Gastroesophageal sphincter (tissue), 4 donors: ENCODE measurements around the gene B4GALT2. TPM values are rescaled to one million over a fixed set of nuclear protein-coding genes. Genes with fewer than 3 reads are reported as not detected.

ENCODE experiments used
- ATAC-seq: fragments of 150-250 bp; one replicate; pipeline ENCODE4 v1.9.1; 2016; ENCODE audit warnings: mild to moderate bottlenecking, moderate library complexity
- H3K27ac ChIP-seq, 4 donors: fragments of 200-600 bp; sonication (generic) in 3 of 4; 1 replicate in 3 of 4; 2 replicates in 1 of 4; pipeline ENCODE4 v1.5.1; 2016 to 2019
- H3K27me3 ChIP-seq: fragments of 200-600 bp; sonication (generic); one replicate; pipeline ENCODE4 v1.5.1; 2019
- H3K36me3 ChIP-seq, 2 donors: fragments of 200-600 bp; sonication (generic); one replicate each; pipeline ENCODE4 v1.5.1; 2019; ENCODE audit warnings: control low read depth in 1 of 2
- H3K4me1 ChIP-seq, 3 donors: fragments of 200-600 bp; sonication (generic); 1 replicate in 2 of 3; 2 replicates in 1 of 3; pipeline ENCODE4 v1.5.1; 2016 to 2019; ENCODE audit warnings: control low read depth in 2 of 3
- H3K4me3 ChIP-seq, 2 donors: fragments of 200-600 bp; sonication (generic); one replicate each; pipeline ENCODE4 v1.5.1; 2019; ENCODE audit warnings: mild to moderate bottlenecking in 1 of 2, moderate library complexity in 1 of 2
- H3K9me3 ChIP-seq, 3 donors: fragments of 200-600 bp; sonication (generic); one replicate each; pipeline ENCODE4 v1.5.1; 2017 to 2019; ENCODE audit warnings: control low read depth in 2 of 3
- EP300 ChIP-seq: sonication (generic); formaldehyde crosslinking; IDR thresholded peaks from one replicate; pipeline ENCODE4 v1.6.1; 2017; ENCODE audit warnings: antibody characterized with exemption, mild to moderate bottlenecking
- POLR2A ChIP-seq, 2 donors: fragments of 450-650 bp; IDR thresholded peaks; one replicate each; pipeline ENCODE4 v1.6.1; 2017; ENCODE audit warnings: antibody characterized with exemption in 2 of 2, mild to moderate bottlenecking in 2 of 2, moderate library complexity in 1 of 2
- POLR2AphosphoS5 ChIP-seq: sonication (generic); formaldehyde crosslinking; IDR thresholded peaks from one replicate; pipeline ENCODE4 v1.6.1; 2017; ENCODE audit warnings: antibody characterized with exemption
- WGBS, 2 donors: methylation state at CpG; one replicate each; pipeline ENCODE4 v1.1.5; 2018; ENCODE audit warnings: low coverage in 1 of 2; 5-methylcytosine and 5-hydroxymethylcytosine counted together
- total RNA-seq, 4 donors: library from RNA; depleted of rRNA; stranded (reverse); fragments of >200 nt; gene quantifications; one replicate each; pipeline ENCODE4 v1.1.0, GENCODE V29; 2016
- TF ChIP-seq, protein P1 (sequence below), 4 experiments: fragments of 200-600 bp in 2 of 4; fragments of 450-650 bp in 2 of 4; sonication (generic) in 1 of 4; IDR thresholded peaks; one replicate each; pipeline ENCODE4 v1.5.1; 2017 to 2019; ENCODE audit warnings: antibody characterized with exemption in 4 of 4, mild to moderate bottlenecking in 2 of 4, moderate library complexity in 2 of 4

B4GALT2 gene
- total RNA-seq, 4 donors from 2014 or later = 34.4 to 129 (median 37.6) TPM

GRCh38 chr1:43956234-43956633 lies 22.8 kb upstream of the B4GALT2 start:
- ATAC-seq = no peak
- Histone ChIP-seq H3K27ac (no peak overlapping the region), H3K4me3 (no peak overlapping the region), H3K9me3 (no peaks in the 10 kb centered on the region), H3K4me1 (peaks cover 0 to 3% (median 0%) of the 10 kb centered on the region in 3 donors), H3K27me3 (no peaks in the 10 kb centered on the region), H3K36me3 (peaks cover 0 to 55% of the 10 kb centered on the region in 2 donors)
- WGBS, 2 donors = 95 to 97% methylated on average over 4 to 6 of the region's 8 CpGs
- TF ChIP-seq, protein P1, sequence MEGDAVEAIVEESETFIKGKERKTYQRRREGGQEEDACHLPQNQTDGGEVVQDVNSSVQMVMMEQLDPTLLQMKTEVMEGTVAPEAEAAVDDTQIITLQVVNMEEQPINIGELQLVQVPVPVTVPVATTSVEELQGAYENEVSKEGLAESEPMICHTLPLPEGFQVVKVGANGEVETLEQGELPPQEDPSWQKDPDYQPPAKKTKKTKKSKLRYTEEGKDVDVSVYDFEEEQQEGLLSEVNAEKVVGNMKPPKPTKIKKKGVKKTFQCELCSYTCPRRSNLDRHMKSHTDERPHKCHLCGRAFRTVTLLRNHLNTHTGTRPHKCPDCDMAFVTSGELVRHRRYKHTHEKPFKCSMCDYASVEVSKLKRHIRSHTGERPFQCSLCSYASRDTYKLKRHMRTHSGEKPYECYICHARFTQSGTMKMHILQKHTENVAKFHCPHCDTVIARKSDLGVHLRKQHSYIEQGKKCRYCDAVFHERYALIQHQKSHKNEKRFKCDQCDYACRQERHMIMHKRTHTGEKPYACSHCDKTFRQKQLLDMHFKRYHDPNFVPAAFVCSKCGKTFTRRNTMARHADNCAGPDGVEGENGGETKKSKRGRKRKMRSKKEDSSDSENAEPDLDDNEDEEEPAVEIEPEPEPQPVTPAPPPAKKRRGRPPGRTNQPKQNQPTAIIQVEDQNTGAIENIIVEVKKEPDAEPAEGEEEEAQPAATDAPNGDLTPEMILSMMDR (IDR thresholded peaks at IDR 0.05) = no peak
- TF ChIP-seq POLR2AphosphoS5 (no peak), EP300 (no peak), POLR2A (IDR thresholded peaks at IDR 0.05) (no peak)

- Histone ChIP-seq H3K9me3 (no peaks in the 10 kb centered on the region), H3K36me3 (peaks cover 0 to 66% of the 10 kb centered on the region in 2 donors), H3K27ac (no peak overlapping the region), H3K4me3 (no peak overlapping the region), H3K4me1 (no peaks in the 10 kb centered on the region), H3K27me3 (no peaks in the 10 kb centered on the region)
- TF ChIP-seq, protein P1 (IDR thresholded peaks at IDR 0.05) = no peak
- TF ChIP-seq EP300 = no peak
- no peak for TF ChIP-seq POLR2AphosphoS5
- TF ChIP-seq POLR2A (IDR thresholded peaks at IDR 0.05) = no peak
- no peak for ATAC-seq
- 85 to 89% methylated on average over 3 to 5 of the region's 7 CpGs for WGBS, 2 donors
These were observed 21.5 kb upstream of the B4GALT2 start for GRCh38 chr1:43957407-43958040.

DNA sequence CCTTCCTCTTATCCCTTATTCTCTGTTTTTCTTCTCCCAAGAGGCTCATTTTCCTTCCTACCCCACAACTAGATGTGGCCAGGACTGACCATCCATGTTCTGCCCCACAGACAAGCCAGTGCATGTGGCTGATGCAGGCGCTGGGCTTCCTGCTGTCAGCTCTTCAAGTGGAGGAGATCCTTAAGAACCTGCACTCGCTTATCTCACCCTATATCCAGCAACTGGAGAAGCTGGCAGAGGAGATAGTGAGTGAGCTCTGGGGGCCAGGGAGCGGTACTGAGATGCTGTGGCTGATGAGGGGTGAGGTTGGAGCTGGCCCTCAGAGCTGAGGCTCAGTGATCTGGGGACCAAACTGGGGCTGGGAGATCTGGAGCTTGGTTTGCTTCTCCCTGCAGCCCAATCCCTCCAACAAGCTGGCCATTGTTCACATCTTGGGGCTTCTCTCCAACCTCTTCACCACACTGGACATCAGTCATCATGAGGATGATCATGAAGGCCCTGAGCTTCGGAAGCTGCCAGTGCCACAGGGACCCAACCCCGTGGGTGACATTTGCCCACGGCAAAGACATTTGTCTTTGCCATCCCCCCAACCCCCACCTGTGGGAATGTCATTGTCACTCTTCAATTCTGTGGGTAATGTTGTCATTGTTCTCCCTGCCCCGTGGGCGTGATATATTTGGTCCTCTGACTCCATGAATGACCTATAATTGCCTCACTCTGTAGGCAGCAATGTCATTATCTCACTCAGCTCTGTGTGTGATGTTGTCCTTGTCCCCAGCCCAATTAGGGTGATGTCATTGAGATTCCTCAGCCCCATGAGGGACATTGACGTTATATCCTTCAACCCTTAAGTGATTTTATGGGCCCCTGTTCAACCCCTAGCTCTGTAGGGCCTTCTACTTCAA lies 20.4 kb upstream of the B4GALT2 start:
- ATAC-seq = no peak
- no peaks in the 10 kb centered on the region for H3K4me1 ChIP-seq

DNA sequence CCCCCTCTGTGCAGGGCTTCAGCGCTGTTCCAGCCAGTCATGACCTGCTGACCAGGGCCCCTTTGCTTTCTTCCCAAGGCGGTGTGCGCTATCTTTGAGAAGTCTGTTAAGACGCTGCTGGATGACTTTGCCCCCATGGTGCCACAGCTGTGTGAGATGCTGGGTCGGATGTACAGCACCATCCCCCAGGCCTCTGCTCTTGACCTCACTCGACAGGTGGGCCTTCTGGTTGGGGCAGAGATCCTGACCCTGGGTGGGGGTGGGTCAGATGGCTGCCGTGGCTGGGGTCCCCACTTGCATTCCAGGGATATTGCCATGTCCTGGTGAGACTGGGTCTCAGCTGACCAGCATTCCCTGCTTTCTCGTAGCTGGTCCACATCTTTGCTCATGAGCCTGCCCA lies 18.2 kb upstream of the B4GALT2 start:
- Histone ChIP-seq H3K36me3 (peaks cover 0 to 99% of the 10 kb centered on the region in 2 donors), H3K4me1 (no peaks in the 10 kb centered on the region), H3K27ac (no peak overlapping the region), H3K4me3 (no peak overlapping the region), H3K27me3 (no peaks in the 10 kb centered on the region), H3K9me3 (no peaks in the 10 kb centered on the region)
- TF ChIP-seq EP300 = no peak
- no peak for TF ChIP-seq POLR2AphosphoS5
- WGBS, 2 donors = 86% methylated on average over 8 of the region's 8 CpGs; no CpG with 5 or more reads in 1 of the 2 donors
- no peak for ATAC-seq

More for the DNA sequence above, 20.4 kb upstream of the B4GALT2 start:
- no peak overlapping the region for H3K27ac ChIP-seq
- H3K36me3 ChIP-seq = peaks cover 0 to 77% of the 10 kb centered on the region in 2 donors
- no peaks in the 10 kb centered on the region for H3K9me3 ChIP-seq
- no peak for TF ChIP-seq EP300
- no peak for TF ChIP-seq POLR2AphosphoS5
- TF ChIP-seq, protein P1 (IDR thresholded peaks at IDR 0.05) = no peak
- no peak for TF ChIP-seq POLR2A (IDR thresholded peaks at IDR 0.05)
- H3K4me3 ChIP-seq = no peak overlapping the region
- 63 to 87% methylated on average over 6 to 7 of the region's 9 CpGs for WGBS, 2 donors
- no peaks in the 10 kb centered on the region for H3K27me3 ChIP-seq

GRCh38 chr1:43961692-43962091 lies 17.3 kb upstream of the B4GALT2 start:
- WGBS, 2 donors = 63 to 100% methylated on average over 1 to 2 of the region's 3 CpGs
- Histone ChIP-seq H3K36me3 (peaks cover 0 to 100% of the 10 kb centered on the region in 2 donors), H3K9me3 (no peaks in the 10 kb centered on the region), H3K4me3 (no peak overlapping the region), H3K4me1 (no peaks in the 10 kb centered on the region), H3K27me3 (no peaks in the 10 kb centered on the region), H3K27ac (no peak overlapping the region)
- TF ChIP-seq EP300 (no peak), POLR2A (IDR thresholded peaks at IDR 0.05) (no peak), POLR2AphosphoS5 (no peak)
- TF ChIP-seq, protein P1 (IDR thresholded peaks at IDR 0.05) = no peak
- ATAC-seq = no peak
